Aorta (tissue), 5 donors: ENCODE results near the gene CAPRIN2. TPM values are rescaled to one million over a fixed set of nuclear protein-coding genes. Genes with fewer than 3 reads are reported as not detected.

Source experiments
- ATAC-seq: fragments of 200-7000 bp; cut with Tn5 transposase; one replicate; pipeline ENCODE4 v1.9.1; 2022; ENCODE audit warnings: moderate library complexity; ENCODE audit not compliant: low FRiP score
- DNase-seq, 2 donors: peaks; one replicate each; pipeline ENCODE4 v3.0.0-alpha.2; 2020
- H3K27ac ChIP-seq, 2 donors: one replicate each; pipeline ENCODE4 v1.5.1; 2013; ENCODE audit warnings: low read length in 2 of 2, mild to moderate bottlenecking in 2 of 2, moderate library complexity in 2 of 2, control low read depth in 1 of 2, inconsistent platforms in 1 of 2, low read depth in 1 of 2
- H3K27me3 ChIP-seq, 2 donors: one replicate each; pipeline ENCODE4 v1.6.1; 2013; ENCODE audit warnings: control low read depth in 1 of 2, low read length in 1 of 2, mild to moderate bottlenecking in 1 of 2, moderate library complexity in 1 of 2; ENCODE audit not compliant: insufficient read depth in 2 of 2, control insufficient read depth in 1 of 2
- H3K36me3 ChIP-seq, 2 donors: one replicate each; pipeline ENCODE4 v1.6.1; 2013; ENCODE audit warnings: control low read depth in 1 of 2, low read length in 1 of 2, mild to moderate bottlenecking in 1 of 2; ENCODE audit not compliant: insufficient read depth in 2 of 2, control insufficient read depth in 1 of 2
- H3K4me1 ChIP-seq, 2 donors: one replicate each; pipeline ENCODE4 v1.6.1; 2013; ENCODE audit warnings: low read length in 2 of 2, control low read depth in 1 of 2, mild to moderate bottlenecking in 1 of 2, moderate library complexity in 1 of 2; ENCODE audit not compliant: insufficient read depth in 2 of 2, control insufficient read depth in 1 of 2
- H3K4me3 ChIP-seq, 2 donors: one replicate each; pipeline ENCODE4 v1.5.1; 2013; ENCODE audit warnings: low read length in 2 of 2, control low read depth in 1 of 2, mild to moderate bottlenecking in 1 of 2
- H3K9me3 ChIP-seq: one replicate; pipeline ENCODE4 v1.6.1; 2013; ENCODE audit warnings: mild to moderate bottlenecking, low read length; ENCODE audit not compliant: control insufficient read depth
- WGBS, 2 donors: extraction: QIAGEN DNeasy Blood & Tissue Kit; methylation state at CpG; one replicate each; pipeline ENCODE4 v1.1.7; 2013; 5-methylcytosine and 5-hydroxymethylcytosine counted together
- intact Hi-C, 2 donors: fragments of 100-400 bp; cut with DNase I; formaldehyde crosslinking; loops; one replicate each; pipeline versions ENCODE4 v1.14.2 to v1.15.0; 2022
- polyA plus RNA-seq, 2 donors: library from polyadenylated mRNA; stranded (reverse); fragments of 200-250 nt; gene quantifications; one replicate each; pipeline ENCODE4 v1.2.3, GENCODE V29; 2013
- total RNA-seq, 2 donors: library from RNA; stranded (reverse); fragmentation: NEBNext Ultra II Directional; extraction: Animal tissue kit (Norgen Biotek cat#: 25700); gene quantifications; one replicate each; pipeline ENCODE4 v1.2.1, GENCODE V29; 2021
- donor health status: healthy with polysubstance abuse.
- donor health status: Bipolar disorder and iron deficiency.
- donor health status: DM: no; HTN: no; CAD: no.
- donor health status: DM: no; HTN: no; CAD: no.
- donor health status: DM: yes; HTN: yes; CAD: no.

Gene CAPRIN2
- total and polyA plus RNA-seq, 4 donors = 7.5 to 43.5 (median 33.9) TPM

GRCh38 chr12:30732954-30733637 is 21.7 kb downstream of the CAPRIN2 start:
- WGBS, 2 donors = 93 to 95% methylated on average over 2 of the region's 2 CpGs
- Histone ChIP-seq H3K36me3 (peaks cover 1 to 6% of the 10 kb centered on the region in 2 donors), H3K4me3 (no peak overlapping the region), H3K4me1 (no peaks in the 10 kb centered on the region), H3K9me3 (no peaks in the 10 kb centered on the region), H3K27me3 (no peaks in the 10 kb centered on the region), H3K27ac (no peak overlapping the region)
- DNase-seq (no peak), ATAC-seq (no peak)
- intact Hi-C loops = no loop called here

GRCh38 chr12:30730011-30730410 is 24.7 kb downstream of the CAPRIN2 start:
- Histone ChIP-seq H3K4me3 (no peak overlapping the region), H3K27me3 (no peaks in the 10 kb centered on the region), H3K4me1 (no peaks in the 10 kb centered on the region), H3K36me3 (peaks cover 1 to 6% of the 10 kb centered on the region in 2 donors), H3K9me3 (no peaks in the 10 kb centered on the region), H3K27ac (no peak overlapping the region)
- 89 to 94% methylated on average over 2 of the region's 2 CpGs for WGBS, 2 donors
- intact Hi-C loops = no loop called here
- DNase-seq (no peak), ATAC-seq (no peak)

- Histone ChIP-seq H3K9me3 (no peaks in the 10 kb centered on the region), H3K27ac (no peak overlapping the region), H3K4me3 (no peak overlapping the region), H3K36me3 (peaks cover 1 to 6% of the 10 kb centered on the region in 2 donors), H3K4me1 (no peaks in the 10 kb centered on the region), H3K27me3 (no peaks in the 10 kb centered on the region)
- DNase-seq = no peak
- ATAC-seq = no peak
- intact Hi-C loops = no loop called here
- 94 to 96% methylated on average over 4 of the region's 4 CpGs for WGBS, 2 donors
These were observed 25.2 kb downstream of the CAPRIN2 start for GRCh38 chr12:30729547-30729946.

GRCh38 chr12:30726647-30727046 is 28.1 kb downstream of the CAPRIN2 start:
- Histone ChIP-seq H3K27ac (no peak overlapping the region), H3K9me3 (no peaks in the 10 kb centered on the region), H3K4me1 (no peaks in the 10 kb centered on the region), H3K27me3 (no peaks in the 10 kb centered on the region), H3K4me3 (no peak overlapping the region), H3K36me3 (peaks cover 1 to 6% of the 10 kb centered on the region in 2 donors)
- DNase-seq (no peak), ATAC-seq (no peak)
- 96 to 97% methylated on average over 1 of the region's 1 CpG for WGBS, 2 donors
- intact Hi-C loops = no loop called here

GRCh38 chr12:30725739-30726138 is 29.0 kb downstream of the CAPRIN2 start:
- Histone ChIP-seq H3K27ac (no peak overlapping the region), H3K36me3 (peaks cover 1 to 6% of the 10 kb centered on the region in 2 donors), H3K9me3 (no peaks in the 10 kb centered on the region), H3K4me1 (no peaks in the 10 kb centered on the region), H3K4me3 (no peak overlapping the region), H3K27me3 (no peaks in the 10 kb centered on the region)
- DNase-seq = no peak
- 14 to 16% methylated on average over 1 of the region's 1 CpG for WGBS, 2 donors
- intact Hi-C loops = no loop called here
- no peak for ATAC-seq

- no peaks in the 10 kb centered on the region for H3K4me1 ChIP-seq
- intact Hi-C loops = no loop called here
- ATAC-seq = no peak
- no peaks in the 10 kb centered on the region for H3K27me3 ChIP-seq
- no peaks in the 10 kb centered on the region for H3K9me3 ChIP-seq
- no peak for DNase-seq
- peaks cover 3 to 6% of the 10 kb centered on the region in 2 donors for H3K36me3 ChIP-seq
- H3K4me3 ChIP-seq = no peak overlapping the region
- no peak overlapping the region for H3K27ac ChIP-seq
- 46 to 52% methylated on average over 1 of the region's 1 CpG for WGBS, 2 donors
These were observed 35.7 kb downstream of the CAPRIN2 start for GRCh38 chr12:30719060-30719459.

GRCh38 chr12:30707613-30708342 is 47.0 kb downstream of the CAPRIN2 start:
- intact Hi-C loops = no loop called here
- no peak overlapping the region for H3K27ac ChIP-seq
- ATAC-seq (no peak), DNase-seq (no peak)
- H3K27me3 ChIP-seq = no peaks in the 10 kb centered on the region
- no peak overlapping the region for H3K4me3 ChIP-seq
- no peaks in the 10 kb centered on the region for H3K9me3 ChIP-seq
- H3K36me3 ChIP-seq = peaks cover 2 to 10% of the 10 kb centered on the region in 2 donors
- H3K4me1 ChIP-seq = no peaks in the 10 kb centered on the region
- WGBS, 2 donors = 81 to 84% methylated on average over 10 of the region's 10 CpGs

GRCh38 chr12:30706476-30706875 is 48.3 kb downstream of the CAPRIN2 start:
- Histone ChIP-seq H3K4me1 (no peaks in the 10 kb centered on the region), H3K27me3 (no peaks in the 10 kb centered on the region), H3K36me3 (peaks cover 2 to 7% of the 10 kb centered on the region in 2 donors), H3K4me3 (no peak overlapping the region), H3K9me3 (no peaks in the 10 kb centered on the region), H3K27ac (no peak overlapping the region)
- intact Hi-C loops = no loop called here
- no peak for DNase-seq
- no peak for ATAC-seq
- 72 to 78% methylated on average over 2 of the region's 2 CpGs for WGBS, 2 donors

- no peak for ATAC-seq
- H3K4me1 ChIP-seq = no peaks in the 10 kb centered on the region
- no peaks in the 10 kb centered on the region for H3K27me3 ChIP-seq
- no peaks in the 10 kb centered on the region for H3K9me3 ChIP-seq
- no peak for DNase-seq
- no peaks in the 10 kb centered on the region for H3K36me3 ChIP-seq
- intact Hi-C loops = loop anchor here in 1 of 2 donors (5.0 kb wide), 1 partner anchor 51 kb away; the partner anchor contains the start of gene CAPRIN2
- no peak overlapping the region for H3K27ac ChIP-seq
- H3K4me3 ChIP-seq = no peak overlapping the region
These were observed 53.7 kb downstream of the CAPRIN2 start for GRCh38 chr12:30701056-30701455.
